Skeletal muscle satellite cell (primary cell): Measurements from ENCODE around the gene NCOA5.

Experiments
- H3K27me3 ChIP-seq: 2 replicates; pipeline ENCODE4 v1.7.0; 2013; ENCODE audit warnings: low read length; ENCODE audit not compliant: control insufficient read depth, insufficient read depth
- H3K36me3 ChIP-seq: 2 replicates; pipeline ENCODE4 v1.7.0; 2013; ENCODE audit warnings: mild to moderate bottlenecking, control low read depth, low read length; ENCODE audit not compliant: insufficient read depth
- H3K4me1 ChIP-seq: 2 replicates; pipeline ENCODE4 v1.7.0; 2013; ENCODE audit warnings: low read length; ENCODE audit not compliant: control insufficient read depth, insufficient read depth
- H3K4me2 ChIP-seq: 2 replicates; pipeline ENCODE4 v1.7.0; 2013; ENCODE audit warnings: mild to moderate bottlenecking, low read length
- H3K4me3 ChIP-seq: 2 replicates; pipeline ENCODE4 v1.7.0; 2013; ENCODE audit warnings: low read length
- H3K9ac ChIP-seq: 2 replicates; pipeline ENCODE4 v1.7.0; 2013; ENCODE audit warnings: mild to moderate bottlenecking, low read depth, low read length, moderate library complexity
- H3K9me3 ChIP-seq: replicated peaks from 2 replicates; pipeline ENCODE4 v1.7.0; 2013; ENCODE audit warnings: mild to moderate bottlenecking, control low read depth, low read length

The NCOA5 gene

DNA sequence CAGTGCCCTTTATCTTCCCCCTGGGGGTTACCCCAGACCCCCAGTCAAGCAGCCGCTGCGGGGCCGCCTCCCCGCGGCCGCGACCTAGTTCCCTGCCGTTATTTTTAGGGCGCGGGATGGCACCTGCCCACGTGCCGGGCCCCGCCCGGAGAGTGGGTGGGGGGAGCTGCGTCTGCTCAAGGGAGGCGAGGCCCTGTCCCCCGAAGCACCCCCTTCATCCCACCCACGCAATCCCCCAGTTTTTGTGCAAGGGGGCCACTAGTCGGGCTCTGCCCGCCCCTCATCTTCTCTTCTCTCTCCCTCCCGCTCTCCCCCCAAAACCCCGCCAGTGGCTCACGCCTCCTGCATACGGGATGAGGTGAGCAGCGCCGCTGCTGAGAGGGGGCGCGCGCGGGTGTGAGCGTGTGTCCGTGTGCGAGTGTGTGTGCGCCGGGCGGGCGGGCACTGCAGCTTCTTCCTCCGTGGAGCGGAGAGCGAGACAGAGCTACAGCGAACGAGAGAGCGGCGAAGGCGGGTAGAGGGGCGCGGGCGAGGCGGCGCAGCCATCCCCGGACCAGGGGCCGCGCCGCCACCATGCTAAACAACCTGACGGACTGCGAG lies 60.9 kb downstream of the NCOA5 start, which contains the start of gene SLC12A5:
Gene SLC12A5, plus strand, starts transcription at position 444 of the 600 bp plus-strand sequence. Its CDS starts 130 bp downstream, at position 574.
- H3K27me3 ChIP-seq: peaks cover 79% of the 10 kb centered on the region
- H3K4me1 ChIP-seq: no peaks in the 10 kb centered on the region
- no peak within 1 kb of the TSS for H3K9ac ChIP-seq
- H3K4me3 ChIP-seq: no peak within 1 kb of the TSS
- H3K9me3 ChIP-seq: no peaks in the 10 kb centered on the region
- no peak within 1 kb of the TSS for H3K4me2 ChIP-seq
- H3K36me3 ChIP-seq: no peaks in the 10 kb centered on the region

GRCh38 chr20:46028110-46028509 lies 61.7 kb downstream of the NCOA5 start:
- Histone ChIP-seq H3K27me3 (peaks cover 81% of the 10 kb centered on the region), H3K4me3 (no peak overlapping the region), H3K9ac (no peak overlapping the region), H3K4me2 (no peak overlapping the region), H3K36me3 (no peaks in the 10 kb centered on the region), H3K4me1 (no peaks in the 10 kb centered on the region), H3K9me3 (no peaks in the 10 kb centered on the region)

- Histone ChIP-seq H3K4me2 (no peak overlapping the region), H3K36me3 (no peaks in the 10 kb centered on the region), H3K9me3 (no peaks in the 10 kb centered on the region), H3K27me3 (peaks cover 80% of the 10 kb centered on the region), H3K4me3 (no peak overlapping the region), H3K4me1 (peaks cover 4% of the 10 kb centered on the region), H3K9ac (no peak overlapping the region)
Observed at GRCh38 chr20:46027245-46027853, 62.4 kb downstream of the NCOA5 start.

DNA sequence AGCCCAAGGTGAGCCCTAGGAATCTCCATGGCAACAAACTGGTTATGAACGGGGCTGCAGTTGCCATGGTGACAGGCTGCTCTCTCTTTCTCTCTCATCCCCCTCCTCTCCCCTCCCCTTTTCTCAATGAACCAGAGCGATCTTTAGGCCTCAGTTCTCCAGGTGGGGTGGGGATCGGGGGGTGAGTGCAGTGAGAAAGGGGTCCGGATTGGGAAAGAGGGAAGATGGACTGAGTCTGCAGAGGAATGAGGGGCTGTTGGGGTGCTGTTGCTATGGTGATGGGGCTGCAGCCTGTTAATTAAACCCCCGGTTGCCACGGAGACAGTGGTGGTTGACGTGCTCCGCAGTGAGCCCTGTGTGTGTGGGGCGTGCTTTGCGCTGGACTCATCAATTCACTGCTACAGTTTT lies 64.4 kb downstream of the NCOA5 start:
- H3K9me3 ChIP-seq: no peaks in the 10 kb centered on the region
- no peak overlapping the region for H3K4me3 ChIP-seq
- no peaks in the 10 kb centered on the region for H3K36me3 ChIP-seq
- H3K4me2 ChIP-seq: no peak overlapping the region
- H3K27me3 ChIP-seq: peaks cover 72% of the 10 kb centered on the region
- H3K9ac ChIP-seq: no peak overlapping the region
- peaks cover 6% of the 10 kb centered on the region for H3K4me1 ChIP-seq

GRCh38 chr20:46023999-46024398 lies 65.8 kb downstream of the NCOA5 start:
- Histone ChIP-seq H3K4me3 (no peak overlapping the region), H3K36me3 (no peaks in the 10 kb centered on the region), H3K27me3 (peaks cover 71% of the 10 kb centered on the region)

GRCh38 chr20:46023148-46023484 lies 66.6 kb downstream of the NCOA5 start:
- Histone ChIP-seq H3K27me3 (peaks cover 77% of the 10 kb centered on the region), H3K9ac (no peak overlapping the region), H3K4me3 (no peak overlapping the region), H3K4me2 (no peak overlapping the region), H3K4me1 (peaks cover 6% of the 10 kb centered on the region), H3K9me3 (no peaks in the 10 kb centered on the region), H3K36me3 (no peaks in the 10 kb centered on the region)

More at GRCh38 chr20:46023999-46024398, 65.8 kb downstream of the NCOA5 start:
- Histone ChIP-seq H3K9ac (no peak overlapping the region), H3K4me1 (peaks cover 6% of the 10 kb centered on the region), H3K4me2 (no peak overlapping the region), H3K9me3 (no peaks in the 10 kb centered on the region)

GRCh38 chr20:46022411-46023147 lies 67.2 kb downstream of the NCOA5 start:
- H3K36me3 ChIP-seq: no peaks in the 10 kb centered on the region
- no peaks in the 10 kb centered on the region for H3K9me3 ChIP-seq
- H3K4me3 ChIP-seq: peak overlapping the region; percentile 27
- H3K4me2 ChIP-seq: peak overlapping the region; percentile 74
- H3K4me1 ChIP-seq: peaks cover 6% of the 10 kb centered on the region
- H3K27me3 ChIP-seq: peaks cover 73% of the 10 kb centered on the region
- H3K9ac ChIP-seq: no peak overlapping the region

DNA sequence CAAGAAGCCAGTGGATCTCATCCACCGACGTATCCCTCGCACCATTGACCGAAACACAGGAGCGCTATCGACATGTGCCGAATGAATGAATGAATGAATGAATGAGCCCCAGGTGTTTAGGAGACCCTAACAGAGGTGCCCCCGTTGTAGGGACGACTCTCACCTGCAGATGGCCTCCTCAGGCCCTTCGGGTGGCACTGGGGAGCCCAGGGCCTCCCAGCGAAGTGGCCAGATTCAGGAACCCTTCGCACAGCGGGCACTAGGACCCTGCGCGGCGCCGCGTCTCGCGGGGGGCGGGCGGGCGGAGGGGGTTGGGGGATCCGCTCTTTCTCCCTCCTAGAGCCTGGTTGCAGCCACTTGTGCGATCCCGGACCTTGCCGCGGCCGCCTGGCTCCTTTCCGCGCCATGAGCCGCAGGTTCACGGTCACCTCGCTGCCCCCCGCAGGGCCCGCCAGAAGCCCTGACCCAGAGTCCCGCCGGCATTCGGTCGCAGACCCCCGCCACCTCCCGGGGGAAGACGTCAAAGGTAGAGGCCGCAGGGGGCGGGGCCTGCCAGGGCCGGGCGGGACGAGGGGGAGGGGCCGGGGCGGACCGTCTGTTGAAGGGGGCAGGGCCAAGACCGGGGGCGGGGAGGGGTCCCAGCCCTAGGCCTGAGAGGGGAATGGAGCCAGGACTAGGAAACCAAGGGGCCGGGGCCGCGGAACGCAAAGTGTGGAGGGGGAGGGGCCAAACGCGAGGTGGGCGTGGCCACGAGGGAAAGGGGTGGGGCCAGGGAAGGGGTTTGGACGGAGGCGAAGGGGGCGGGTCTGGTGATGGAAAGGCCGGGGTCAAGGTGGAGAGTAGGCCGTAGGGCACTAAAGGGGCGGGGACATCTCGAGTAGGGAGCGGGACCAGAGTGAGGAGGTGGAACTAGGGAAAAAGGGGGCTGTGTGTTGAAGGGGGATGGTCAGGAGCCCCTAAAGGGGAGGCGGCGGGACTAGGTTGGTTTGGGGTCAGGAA lies 68.1 kb downstream of the NCOA5 start:
- H3K4me2 ChIP-seq: peak overlapping the region; percentile 68
- peaks cover 68% of the 10 kb centered on the region for H3K27me3 ChIP-seq
- peak overlapping the region; percentile 52 for H3K4me3 ChIP-seq
- no peaks in the 10 kb centered on the region for H3K36me3 ChIP-seq
- H3K9ac ChIP-seq: no peak overlapping the region
- H3K4me1 ChIP-seq: peaks cover 6% of the 10 kb centered on the region
- H3K9me3 ChIP-seq: no peaks in the 10 kb centered on the region

- Histone ChIP-seq H3K9me3 (no peaks in the 10 kb centered on the region), H3K36me3 (no peaks in the 10 kb centered on the region), H3K27me3 (peaks cover 71% of the 10 kb centered on the region)
Observed at GRCh38 chr20:46020555-46020954, 69.2 kb downstream of the NCOA5 start.

GRCh38 chr20:46018611-46019010 lies 71.2 kb downstream of the NCOA5 start:
- Histone ChIP-seq H3K9me3 (no peaks in the 10 kb centered on the region), H3K36me3 (no peaks in the 10 kb centered on the region), H3K4me1 (peaks cover 10% of the 10 kb centered on the region), H3K27me3 (peaks cover 70% of the 10 kb centered on the region), H3K4me3 (no peak overlapping the region), H3K4me2 (no peak overlapping the region), H3K9ac (no peak overlapping the region)

More at GRCh38 chr20:46020555-46020954, 69.2 kb downstream of the NCOA5 start:
- H3K4me1 ChIP-seq: peaks cover 6% of the 10 kb centered on the region
- H3K9ac ChIP-seq: no peak overlapping the region
- H3K4me2 ChIP-seq: no peak overlapping the region
- no peak overlapping the region for H3K4me3 ChIP-seq

DNA sequence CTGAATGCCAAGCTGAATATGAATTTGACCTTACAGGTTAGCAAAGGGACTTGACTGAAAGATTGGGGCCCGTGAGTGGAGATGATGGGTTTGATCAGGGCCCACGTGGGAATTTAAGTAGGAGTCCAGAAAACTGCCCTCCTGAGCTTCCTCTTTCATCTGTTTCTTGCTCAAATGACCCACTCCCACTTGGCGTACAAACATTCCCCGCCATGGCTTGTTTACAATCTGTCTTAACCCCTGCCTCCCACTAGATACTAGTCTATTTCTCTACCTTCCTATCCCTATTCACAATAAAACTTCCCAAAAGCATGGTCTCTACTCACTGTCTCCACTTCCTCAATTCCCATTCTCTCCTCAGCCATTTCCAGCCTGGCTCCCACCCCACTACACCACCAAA lies 71.7 kb downstream of the NCOA5 start:
- Histone ChIP-seq H3K4me3 (no peak overlapping the region), H3K36me3 (no peaks in the 10 kb centered on the region), H3K9me3 (no peaks in the 10 kb centered on the region), H3K27me3 (peaks cover 69% of the 10 kb centered on the region), H3K4me2 (no peak overlapping the region), H3K9ac (no peak overlapping the region), H3K4me1 (peaks cover 10% of the 10 kb centered on the region)
